ENCODE data around the gene GOLGA8K.
"Not testable (repeated sequence)": the region's sequence is repeated elsewhere in the genome, so short reads cannot be mapped to it uniquely, and the experiment has no call there.

Gene GOLGA8K

GRCh38 chr15:32352748-32353147 lies 50.3 kb downstream of the GOLGA8K start:
- FAIRE-seq: not testable (repeated sequence)

DNA sequence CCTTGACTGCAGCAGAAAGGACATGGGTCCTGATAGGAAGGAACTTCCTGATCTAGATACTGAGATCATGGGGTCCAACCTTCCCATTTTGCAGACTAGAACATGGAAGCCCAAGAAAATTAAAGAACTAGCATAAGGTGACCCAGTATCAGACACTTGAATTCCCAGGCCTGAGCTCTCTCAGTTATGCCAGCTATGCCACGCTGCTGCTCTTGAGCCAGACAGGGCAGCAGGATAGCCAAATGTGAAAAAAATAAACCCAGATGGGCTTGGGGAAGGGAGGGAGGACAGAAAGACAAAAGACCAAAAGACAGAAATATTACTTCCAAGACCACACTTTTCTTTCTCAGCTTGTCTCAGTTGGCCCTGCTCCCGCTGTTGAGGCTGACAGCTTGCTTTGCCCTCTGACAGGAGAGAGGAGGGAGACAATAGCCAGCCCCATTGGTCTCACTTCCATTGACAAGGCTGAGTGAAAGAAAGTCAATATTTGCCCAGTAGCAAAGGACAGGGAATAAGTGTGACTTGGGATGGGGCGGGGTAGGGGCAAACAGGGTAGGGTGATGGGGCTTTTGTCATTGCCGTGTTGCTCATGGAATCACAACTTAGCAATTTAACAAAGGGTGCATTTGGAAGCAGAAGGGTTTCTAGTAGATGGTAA lies 52.4 kb downstream of the GOLGA8K start:
- FAIRE-seq: not testable (repeated sequence)

GRCh38 chr15:32347037-32347436 lies 56.1 kb downstream of the GOLGA8K start:
- FAIRE-seq: not testable (repeated sequence)

DNA sequence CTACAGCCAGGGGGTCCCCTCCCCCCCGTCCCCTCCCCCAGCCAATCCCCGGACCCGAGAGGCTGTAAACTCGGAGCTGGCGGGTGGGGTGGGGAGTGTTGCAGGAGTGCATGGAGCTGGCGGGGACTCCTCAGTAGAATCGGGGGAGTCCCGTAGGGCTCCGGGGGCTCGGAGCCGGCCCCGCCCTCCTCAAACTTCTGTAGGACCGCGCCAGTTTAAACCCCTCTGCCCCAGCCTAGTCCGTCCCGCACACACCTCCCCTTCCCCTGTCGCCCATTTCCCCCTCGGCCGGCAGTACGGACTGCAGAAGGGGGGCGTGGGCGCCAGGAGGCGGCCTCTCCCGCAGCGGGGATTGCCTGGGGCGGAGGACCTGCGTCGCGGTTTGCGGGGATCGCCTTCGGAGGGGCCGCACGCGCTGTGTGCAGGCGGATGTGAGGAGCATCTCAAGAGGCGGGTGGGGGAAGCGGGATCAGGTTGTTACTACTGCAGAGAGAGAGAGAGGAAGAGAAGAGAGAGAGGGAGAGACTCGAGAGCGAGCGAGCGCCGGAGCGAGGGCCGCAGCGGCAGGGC lies 57.0 kb downstream of the GOLGA8K start:
- not testable (repeated sequence) for FAIRE-seq

GRCh38 chr15:32343921-32344320 lies 59.2 kb downstream of the GOLGA8K start:
- not testable (repeated sequence) for FAIRE-seq

Data from TTC549 (cell line).